MCF 10A (cell line): Measurements from ENCODE around the gene SLC26A8. TPM values are rescaled to one million over a fixed set of nuclear protein-coding genes. Genes with fewer than 3 reads are reported as not detected.
"Not testable (repeated sequence)": the region's sequence is repeated elsewhere in the genome, so short reads cannot be mapped to it uniquely, and the experiment has no call there.

Experiments
- BruUV-seq: library from RNA; stranded (reverse); fragments of 400-500 nt; replicated peaks from 2 replicates; lab custom pipeline; 2021; lab: Mats Ljungman, UMichigan
- CTCF ChIA-PET: fragments of 300-600 bp; sonication (Branson Sonifier 250); formaldehyde crosslinking; extraction: SDS; loops from one replicate; lab custom pipeline; 2021; ENCODE audit warnings: antibody characterized with exemption, inconsistent platforms; lab: Yijun Ruan, JAX
- POLR2A ChIA-PET: fragments of 300-600, 350-650 bp; sonication (Branson Sonifier 250); formaldehyde crosslinking; extraction: SDS; loops from one replicate; lab custom pipeline; 2020; ENCODE audit warnings: antibody characterized with exemption, inconsistent platforms; lab: Yijun Ruan, JAX
- DNase-seq: peaks from one replicate; pipeline ENCODE4 v3.0.0-alpha.2; 2018; ENCODE audit not compliant: unreplicated experiment
- H3K27ac Mint-ChIP-seq: one replicate; pipeline ENCODE4 v1.8.0; 2022; ENCODE audit warnings: mild to moderate bottlenecking, low read depth, mixed read lengths; ENCODE audit not compliant: unreplicated experiment
- H3K27me3 Mint-ChIP-seq: one replicate; pipeline ENCODE4 v1.8.0; 2022; ENCODE audit warnings: mixed read lengths; ENCODE audit not compliant: insufficient read depth, unreplicated experiment
- H3K36me3 Mint-ChIP-seq: one replicate; pipeline ENCODE4 v1.8.0; 2022; ENCODE audit warnings: mild to moderate bottlenecking, moderate library complexity, mixed read lengths; ENCODE audit not compliant: insufficient read depth, unreplicated experiment
- H3K4me1 Mint-ChIP-seq: one replicate; pipeline ENCODE4 v1.8.0; 2022; ENCODE audit warnings: mixed read lengths; ENCODE audit not compliant: insufficient read depth, unreplicated experiment
- H3K4me3 Mint-ChIP-seq: one replicate; pipeline ENCODE4 v1.8.0; 2022; ENCODE audit warnings: mild to moderate bottlenecking, moderate library complexity, mixed read lengths; ENCODE audit not compliant: unreplicated experiment
- H3K9me3 Mint-ChIP-seq: one replicate; pipeline ENCODE4 v1.8.0; 2022; ENCODE audit warnings: mixed read lengths; ENCODE audit not compliant: unreplicated experiment
- intact Hi-C: fragments of 100-400 bp; cut with micrococcal nuclease; formaldehyde crosslinking; loops from 2 replicates; pipeline ENCODE4 v1.14.1; 2022
- total RNA-seq: library from RNA; stranded (reverse); gene quantifications from 2 replicates; pipeline ENCODE4 v1.2.3, GENCODE V29; 2022
- TF ChIP-seq, protein P1 (sequence below): fragments of 200-600 bp; IDR thresholded peaks from one replicate; pipeline ENCODE4 v1.8.0; 2022; ENCODE audit warnings: antibody characterized with exemption, mild to moderate bottlenecking; ENCODE audit not compliant: unreplicated experiment

The SLC26A8 gene
- total RNA-seq, 1 experiment from 2014 or later = not detected

DNA sequence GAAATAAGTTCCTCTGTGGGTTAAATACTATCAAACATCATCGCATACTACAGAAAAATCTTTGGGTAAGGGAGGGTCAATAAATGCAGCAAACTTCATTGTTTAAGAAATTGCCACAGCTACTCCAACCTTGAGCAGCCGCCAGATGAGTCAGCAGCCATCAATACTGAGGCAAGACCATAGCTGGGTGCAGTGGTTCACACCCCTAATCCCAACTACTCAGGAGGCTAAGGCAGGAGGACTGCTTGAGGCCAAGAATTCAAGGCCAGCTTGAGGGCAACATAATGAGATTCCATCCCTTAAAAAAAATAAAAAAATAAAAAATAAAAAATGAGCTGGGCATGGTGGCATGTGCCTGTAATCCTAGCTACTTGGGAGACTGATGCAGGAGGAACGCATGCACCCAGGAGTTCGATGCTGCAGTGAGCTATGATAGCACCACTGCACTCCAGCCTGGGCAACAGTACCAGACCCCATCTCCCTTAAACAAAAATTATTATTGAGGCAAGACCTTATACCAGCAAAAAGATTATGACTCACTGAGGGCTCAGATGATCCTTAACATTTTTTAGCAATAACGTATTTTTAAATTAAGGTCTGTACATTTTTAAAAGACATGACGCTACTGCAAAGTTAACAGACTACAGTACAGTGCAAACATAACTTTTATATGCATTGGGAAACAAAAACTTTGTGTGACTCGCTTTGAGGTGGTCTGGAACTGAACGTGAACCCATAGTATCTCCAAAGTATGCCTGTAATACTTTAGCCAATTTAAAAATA is 112.4 kb downstream of the SLC26A8 start:
- no peaks in the 10 kb centered on the region for H3K9me3 Mint-ChIP-seq
- CTCF ChIA-PET = interaction anchor here (0.6 to 1.0 kb wide), 2 partner anchors 10 to 43 kb away, joined by 4 read pairs; no protein-coding TSS in a partner anchor
- DNase-seq = peak; percentile 68
- TF ChIP-seq, protein P1, sequence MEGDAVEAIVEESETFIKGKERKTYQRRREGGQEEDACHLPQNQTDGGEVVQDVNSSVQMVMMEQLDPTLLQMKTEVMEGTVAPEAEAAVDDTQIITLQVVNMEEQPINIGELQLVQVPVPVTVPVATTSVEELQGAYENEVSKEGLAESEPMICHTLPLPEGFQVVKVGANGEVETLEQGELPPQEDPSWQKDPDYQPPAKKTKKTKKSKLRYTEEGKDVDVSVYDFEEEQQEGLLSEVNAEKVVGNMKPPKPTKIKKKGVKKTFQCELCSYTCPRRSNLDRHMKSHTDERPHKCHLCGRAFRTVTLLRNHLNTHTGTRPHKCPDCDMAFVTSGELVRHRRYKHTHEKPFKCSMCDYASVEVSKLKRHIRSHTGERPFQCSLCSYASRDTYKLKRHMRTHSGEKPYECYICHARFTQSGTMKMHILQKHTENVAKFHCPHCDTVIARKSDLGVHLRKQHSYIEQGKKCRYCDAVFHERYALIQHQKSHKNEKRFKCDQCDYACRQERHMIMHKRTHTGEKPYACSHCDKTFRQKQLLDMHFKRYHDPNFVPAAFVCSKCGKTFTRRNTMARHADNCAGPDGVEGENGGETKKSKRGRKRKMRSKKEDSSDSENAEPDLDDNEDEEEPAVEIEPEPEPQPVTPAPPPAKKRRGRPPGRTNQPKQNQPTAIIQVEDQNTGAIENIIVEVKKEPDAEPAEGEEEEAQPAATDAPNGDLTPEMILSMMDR = no peak
- intact Hi-C loops = loop anchor here (10.0 kb wide), 1 partner anchor 183 kb away; no protein-coding TSS in a partner anchor
- no peak overlapping the region for H3K4me3 Mint-ChIP-seq
- peaks cover 76% of the 10 kb centered on the region for H3K36me3 Mint-ChIP-seq
- POLR2A ChIA-PET = interaction anchor here (0.6 to 1.5 kb wide), 4 partner anchors 8 to 474 kb away, joined by 3 to 7 read pairs (median 4); partner anchors contain the start of gene MAPK14
- H3K4me1 Mint-ChIP-seq = peaks cover 2% of the 10 kb centered on the region
- no TSS peak for BruUV-seq
- H3K27ac Mint-ChIP-seq = no peak overlapping the region
- no peaks in the 10 kb centered on the region for H3K27me3 Mint-ChIP-seq

DNA sequence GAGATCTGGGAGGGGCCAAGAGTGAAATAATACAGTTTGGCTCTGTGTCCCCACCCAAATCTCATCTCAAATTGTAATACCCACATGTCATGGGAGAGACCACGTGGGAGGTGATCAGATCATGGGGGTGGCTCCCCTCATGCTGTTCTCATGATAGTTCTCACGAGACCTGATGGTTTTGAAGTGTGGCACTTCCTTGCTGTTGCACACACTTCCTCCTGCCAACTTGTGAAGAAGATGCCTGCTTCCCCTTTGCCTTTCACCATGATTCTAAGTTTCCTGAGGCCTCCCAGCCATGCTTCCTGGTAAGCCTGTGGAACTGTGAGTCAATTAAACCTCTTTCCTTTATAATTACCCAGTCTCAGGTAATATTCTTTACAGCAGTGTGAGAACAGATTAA is 114.9 kb downstream of the SLC26A8 start:
- H3K9me3 Mint-ChIP-seq, H3K27ac Mint-ChIP-seq, H3K27me3 Mint-ChIP-seq, DNase-seq, BruUV-seq, H3K4me3 Mint-ChIP-seq, intact Hi-C loops: not testable (repeated sequence)
- ChIA-PET CTCF (interaction anchor here (1.8 kb wide), 1 partner anchor 185 kb away, joined by 8 read pairs; no protein-coding TSS in a partner anchor), POLR2A (interaction anchor here (1.1 kb wide), 1 partner anchor 9 kb away, joined by 4 read pairs; no protein-coding TSS in a partner anchor)
- Mint-ChIP-seq H3K4me1 (peaks cover 13% of the 10 kb centered on the region), H3K36me3 (peaks cover 68% of the 10 kb centered on the region)

DNA sequence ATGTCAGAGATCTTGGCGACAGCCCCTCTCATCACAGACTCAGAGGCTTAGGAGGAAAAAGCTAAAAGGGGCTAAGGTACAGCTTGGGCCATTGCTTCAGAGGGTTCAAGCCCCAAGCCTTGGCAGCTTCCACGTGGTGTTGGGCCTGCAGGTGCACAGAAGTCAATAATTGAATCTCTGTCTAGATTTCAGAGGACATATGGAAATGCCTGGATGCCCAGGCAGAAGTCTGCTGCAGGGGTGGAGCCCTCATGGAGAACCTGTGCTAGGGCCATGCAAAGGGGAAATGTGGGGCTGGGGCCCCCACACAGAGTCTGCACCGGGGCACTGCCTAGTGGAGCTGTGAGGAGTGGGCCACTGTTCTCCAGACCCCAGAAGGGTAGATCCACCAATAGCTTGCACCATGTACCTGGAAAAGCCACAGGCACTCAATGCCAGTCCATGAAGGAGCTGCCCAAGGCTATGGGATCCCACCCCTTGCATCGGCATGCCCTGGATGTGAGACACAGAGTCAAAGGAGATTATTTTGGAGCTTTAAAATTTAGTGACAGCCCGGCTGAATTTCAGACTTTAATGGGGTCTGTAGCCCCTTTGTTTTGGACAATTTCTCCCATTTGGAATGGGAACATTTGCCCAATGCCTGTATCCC is 115.6 kb downstream of the SLC26A8 start:
- H3K27ac Mint-ChIP-seq, CTCF ChIA-PET, H3K27me3 Mint-ChIP-seq, H3K4me3 Mint-ChIP-seq, BruUV-seq, H3K9me3 Mint-ChIP-seq, intact Hi-C loops, DNase-seq: not testable (repeated sequence)
- H3K4me1 Mint-ChIP-seq = peaks cover 13% of the 10 kb centered on the region
- H3K36me3 Mint-ChIP-seq = peaks cover 68% of the 10 kb centered on the region
- POLR2A ChIA-PET = interaction anchor here (0.8 to 1.1 kb wide), 2 partner anchors 8 to 10 kb away, joined by 3 to 4 read pairs; no protein-coding TSS in a partner anchor

DNA sequence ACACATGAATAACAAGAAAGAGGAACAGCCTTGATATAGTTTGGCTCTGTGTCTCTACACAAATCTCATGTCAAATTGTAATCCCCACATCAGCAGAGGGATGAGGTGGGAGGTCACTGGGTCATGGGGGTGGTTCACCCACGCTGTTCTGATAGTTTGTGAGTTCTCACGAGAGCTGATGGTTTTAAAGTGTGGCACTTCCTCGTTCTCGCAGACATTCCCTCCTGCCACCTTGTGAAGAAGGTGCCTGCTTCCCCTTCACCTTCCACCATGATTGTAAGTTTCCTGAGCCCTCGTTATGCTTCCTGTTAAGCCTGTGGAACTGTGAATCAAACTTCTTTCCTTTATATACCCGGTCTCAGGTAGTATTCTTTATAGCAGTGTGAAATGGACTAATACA is 116.7 kb downstream of the SLC26A8 start:
- DNase-seq = no peak
- H3K27ac Mint-ChIP-seq = peak overlapping the region; percentile 27
- intact Hi-C loops = no loop called here
- no peaks in the 10 kb centered on the region for H3K27me3 Mint-ChIP-seq
- H3K4me3 Mint-ChIP-seq = no peak overlapping the region
- ChIA-PET CTCF (interaction anchor here (0.6 kb wide), 1 partner anchor 478 kb away, joined by 3 read pairs; no protein-coding TSS in a partner anchor), POLR2A (interaction anchor here (0.7 to 1.1 kb wide), 3 partner anchors 8 to 11 kb away, joined by 3 read pairs; no protein-coding TSS in a partner anchor)
- H3K9me3 Mint-ChIP-seq = no peaks in the 10 kb centered on the region
- TF ChIP-seq, protein P1 = no peak
- no TSS peak for BruUV-seq
- peaks cover 58% of the 10 kb centered on the region for H3K36me3 Mint-ChIP-seq
- peaks cover 13% of the 10 kb centered on the region for H3K4me1 Mint-ChIP-seq
